Testis (tissue), 2 donors: ENCODE data around the gene LIPN.
"Not testable (repeated sequence)": the region's sequence is repeated elsewhere in the genome, so short reads cannot be mapped to it uniquely, and the experiment has no call there.

ENCODE experiments used
- CTCF ChIP-seq, 3 experiments: fragments of 450-650 bp in 2 of 3; fragments of 200-600 bp in 1 of 3; sonication (generic) in 1 of 3; IDR thresholded peaks; one replicate each; pipeline ENCODE4 v1.5.1; 2016 to 2019; ENCODE audit warnings: antibody characterized with exemption in 3 of 3, mild to moderate bottlenecking in 2 of 3, moderate library complexity in 1 of 3
- POLR2A ChIP-seq: fragments of 450-650 bp; IDR thresholded peaks from one replicate; pipeline ENCODE4 v1.6.1; 2017; ENCODE audit warnings: antibody characterized with exemption, mild to moderate bottlenecking, moderate library complexity

GRCh38 chr10:88741921-88742320 lies 17.9 kb upstream of the LIPN start:
- not testable (repeated sequence) for TF ChIP-seq CTCF (IDR thresholded peaks at IDR 0.05); POLR2A
